Skeletal muscle tissue (tissue), 4 donors: ENCODE measurements around the gene PHLDB1. TPM values are rescaled to one million over a fixed set of nuclear protein-coding genes. Genes with fewer than 3 reads are reported as not detected.
A peak's percentile ranks its signal among the peaks of the same experiment; 100 is the strongest.

Source experiments
- H3K27ac ChIP-seq: one replicate; pipeline ENCODE4 v1.7.0; 2013; ENCODE audit warnings: mild to moderate bottlenecking, low read depth, low read length, inconsistent platforms
- H3K27me3 ChIP-seq, 3 donors: one replicate each; pipeline ENCODE4 v1.7.0; 2013; ENCODE audit warnings: low read length in 3 of 3; ENCODE audit not compliant: control insufficient read depth in 3 of 3, insufficient read depth in 3 of 3
- H3K36me3 ChIP-seq, 3 donors: one replicate each; pipeline ENCODE4 v1.7.0; 2013; ENCODE audit warnings: low read length in 3 of 3; ENCODE audit not compliant: control insufficient read depth in 3 of 3, insufficient read depth in 3 of 3
- H3K4me1 ChIP-seq, 3 donors: one replicate each; pipeline ENCODE4 v1.7.0; 2013; ENCODE audit warnings: low read length in 3 of 3, mild to moderate bottlenecking in 3 of 3; ENCODE audit not compliant: control insufficient read depth in 3 of 3, insufficient read depth in 3 of 3
- H3K4me3 ChIP-seq, 3 donors: one replicate each; pipeline ENCODE4 v1.7.0; 2013; ENCODE audit warnings: low read length in 3 of 3
- H3K9ac ChIP-seq, 3 donors: one replicate each; pipeline ENCODE4 v1.7.0; 2013; ENCODE audit warnings: low read length in 3 of 3, mild to moderate bottlenecking in 3 of 3, moderate library complexity in 2 of 3, low read depth in 1 of 3
- H3K9me3 ChIP-seq, 3 donors: one replicate each; pipeline ENCODE4 v1.7.0; 2013; ENCODE audit warnings: low read length in 3 of 3; ENCODE audit not compliant: control insufficient read depth in 3 of 3
- total RNA-seq: library from RNA; depleted of rRNA; stranded (reverse); fragments of >200 nt; gene quantifications from one replicate; pipeline ENCODE4 v1.2.3, GENCODE V29; 2014
- donor health status: Osteomylitis.

Gene PHLDB1
- total RNA-seq, 1 donor from 2014 or later = 54.8 TPM

- H3K4me1 ChIP-seq = peaks cover 68 to 81% (median 70%) of the 10 kb centered on the region in 3 donors
- peak overlapping the region; percentile 60 to 82 (median 66) for H3K4me3 ChIP-seq
- H3K27ac ChIP-seq = peak overlapping the region; percentile 99
- peak overlapping the region; percentile 76 to 87 (median 85) for H3K9ac ChIP-seq
- no peaks in the 10 kb centered on the region for H3K27me3 ChIP-seq
- H3K36me3 ChIP-seq = peaks cover 10 to 20% (median 15%) of the 10 kb centered on the region in 3 donors
- no peaks in the 10 kb centered on the region for H3K9me3 ChIP-seq
These were observed 13.8 kb downstream of the PHLDB1 start for GRCh38 chr11:118621071-118621783.

GRCh38 chr11:118621784-118622375 is 14.5 kb downstream of the PHLDB1 start:
- peak overlapping the region; percentile 60 to 82 (median 66) for H3K4me3 ChIP-seq
- no peaks in the 10 kb centered on the region for H3K9me3 ChIP-seq
- no peaks in the 10 kb centered on the region for H3K27me3 ChIP-seq
- H3K27ac ChIP-seq = peak overlapping the region; percentile 99
- H3K9ac ChIP-seq = peak overlapping the region; percentile 76 to 87 (median 85)
- peaks cover 66 to 77% (median 66%) of the 10 kb centered on the region in 3 donors for H3K4me1 ChIP-seq
- H3K36me3 ChIP-seq = peaks cover 11 to 19% (median 12%) of the 10 kb centered on the region in 3 donors

GRCh38 chr11:118622376-118623268 is 15.2 kb downstream of the PHLDB1 start:
- peaks cover 60 to 75% (median 67%) of the 10 kb centered on the region in 3 donors for H3K4me1 ChIP-seq

GRCh38 chr11:118623269-118623655 is 15.8 kb downstream of the PHLDB1 start:
- Histone ChIP-seq H3K9ac (peak overlapping the region; percentile 43 to 87 (median 85)), H3K9me3 (no peaks in the 10 kb centered on the region), H3K4me3 (peak overlapping the region in 2 of 3 donors; percentile 39 to 52), H3K36me3 (peaks cover 22 to 24% (median 22%) of the 10 kb centered on the region in 3 donors), H3K4me1 (peaks cover 60 to 75% (median 67%) of the 10 kb centered on the region in 3 donors), H3K27me3 (no peaks in the 10 kb centered on the region), H3K27ac (peak overlapping the region; percentile 99)

More at GRCh38 chr11:118622376-118623268, 15.2 kb downstream of the PHLDB1 start:
- peaks cover 18 to 19% (median 18%) of the 10 kb centered on the region in 3 donors for H3K36me3 ChIP-seq
- peak overlapping the region; percentile 99 for H3K27ac ChIP-seq
- peak overlapping the region; percentile 76 to 87 (median 85) for H3K9ac ChIP-seq
- peak overlapping the region; percentile 60 to 82 (median 66) for H3K4me3 ChIP-seq
- H3K9me3 ChIP-seq = no peaks in the 10 kb centered on the region
- H3K27me3 ChIP-seq = no peaks in the 10 kb centered on the region

GRCh38 chr11:118625036-118625690 is 17.7 kb downstream of the PHLDB1 start:
- Histone ChIP-seq H3K27ac (no peak overlapping the region), H3K36me3 (peaks cover 31 to 33% (median 31%) of the 10 kb centered on the region in 3 donors), H3K4me1 (peaks cover 58 to 75% (median 69%) of the 10 kb centered on the region in 3 donors), H3K27me3 (no peaks in the 10 kb centered on the region), H3K4me3 (no peak overlapping the region), H3K9ac (peak overlapping the region in 1 of 3 donors; percentile 25), H3K9me3 (no peaks in the 10 kb centered on the region)

GRCh38 chr11:118625976-118626375 is 18.6 kb downstream of the PHLDB1 start:
- Histone ChIP-seq H3K27me3 (no peaks in the 10 kb centered on the region), H3K4me3 (no peak overlapping the region), H3K4me1 (peaks cover 54 to 72% (median 65%) of the 10 kb centered on the region in 3 donors), H3K9ac (no peak overlapping the region), H3K36me3 (peaks cover 31 to 39% (median 31%) of the 10 kb centered on the region in 3 donors), H3K9me3 (no peaks in the 10 kb centered on the region), H3K27ac (no peak overlapping the region)

- Histone ChIP-seq H3K9me3 (no peaks in the 10 kb centered on the region), H3K4me3 (no peak overlapping the region), H3K27ac (peak overlapping the region; percentile 48), H3K4me1 (peaks cover 45 to 65% (median 59%) of the 10 kb centered on the region in 3 donors), H3K9ac (peak overlapping the region in 1 of 3 donors; percentile 62), H3K36me3 (peaks cover 34 to 53% (median 44%) of the 10 kb centered on the region in 3 donors), H3K27me3 (no peaks in the 10 kb centered on the region)
These were observed 20.2 kb downstream of the PHLDB1 start for GRCh38 chr11:118627566-118627965.

GRCh38 chr11:118628031-118628430 is 20.6 kb downstream of the PHLDB1 start:
- H3K9ac ChIP-seq = peak overlapping the region in 2 of 3 donors; percentile 23 to 62
- H3K36me3 ChIP-seq = peaks cover 34 to 54% (median 44%) of the 10 kb centered on the region in 3 donors
- H3K27me3 ChIP-seq = no peaks in the 10 kb centered on the region
- H3K4me3 ChIP-seq = no peak overlapping the region
- peak overlapping the region; percentile 48 for H3K27ac ChIP-seq
- H3K9me3 ChIP-seq = no peaks in the 10 kb centered on the region
- peaks cover 42 to 62% (median 57%) of the 10 kb centered on the region in 3 donors for H3K4me1 ChIP-seq

GRCh38 chr11:118628432-118628831 is 21.0 kb downstream of the PHLDB1 start:
- peaks cover 42 to 62% (median 57%) of the 10 kb centered on the region in 3 donors for H3K4me1 ChIP-seq
- peaks cover 34 to 54% (median 44%) of the 10 kb centered on the region in 3 donors for H3K36me3 ChIP-seq
- peak overlapping the region; percentile 48 for H3K27ac ChIP-seq

More at GRCh38 chr11:118628432-118628831, 21.0 kb downstream of the PHLDB1 start:
- Histone ChIP-seq H3K9me3 (no peaks in the 10 kb centered on the region), H3K9ac (peak overlapping the region in 2 of 3 donors; percentile 23 to 62), H3K4me3 (no peak overlapping the region), H3K27me3 (no peaks in the 10 kb centered on the region)
